ENCODE data around the gene RUNDC1. TPM values are rescaled to one million over a fixed set of nuclear protein-coding genes. Genes with fewer than 3 reads are reported as not detected.

Gene RUNDC1
- total and polyA plus RNA-seq, 2 of the 8 experiments (the other 6 are each of a cell fraction or from before 2014, with no cell fraction given), result 7.9 to 11.9 TPM

DNA sequence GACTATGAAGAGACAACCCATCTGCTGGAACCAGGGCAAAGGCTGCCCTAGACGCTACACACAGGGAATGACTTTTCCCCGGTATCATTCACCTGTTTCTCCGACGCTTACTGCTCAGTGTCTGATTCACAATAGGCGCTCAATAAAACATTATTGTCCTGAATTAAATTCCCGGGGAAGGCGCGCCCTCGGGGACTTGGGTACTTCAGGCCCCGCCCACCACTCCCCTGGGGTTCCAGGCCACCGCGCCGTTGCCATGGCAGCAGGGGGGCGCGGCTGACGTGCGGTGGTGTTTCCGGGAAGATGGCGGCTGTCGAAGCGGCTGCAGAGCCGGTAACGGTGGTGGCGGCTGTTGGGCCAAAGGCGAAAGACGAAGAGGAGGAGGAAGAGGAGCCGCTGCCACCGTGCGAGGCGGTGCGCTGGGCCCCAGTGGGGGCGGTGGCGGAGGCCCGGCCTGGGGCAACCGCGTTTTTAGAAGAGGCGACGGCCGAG lies at the start of gene RUNDC1 (continued):
- TF ChIP-seq GABPA (IDR thresholded peaks at IDR 0.05; ENCODE audit: borderline replicate concordance, insufficient read depth, low read length) (0 out of 2 replicates have a peak, but pooled peaks have one; percentile 22), BRCA1 (IDR thresholded peaks at IDR 0.05; ENCODE audit: low read depth, low read length) (no peak), RXRA (IDR thresholded peaks at IDR 0.05; ENCODE audit: insufficient read depth, low read depth, low read length) (no peak), HDAC6 (IDR thresholded peaks at IDR 0.05; ENCODE audit: low read depth, low read length) (no peak), TEAD4 (IDR thresholded peaks at IDR 0.05; ENCODE audit: low read depth, low read length) (no peak), SIRT6 (IDR thresholded peaks at IDR 0.05; ENCODE audit: low read length) (no peak), RFX5 (IDR thresholded peaks at IDR 0.05; ENCODE audit: borderline replicate concordance, low read depth, low read length) (no peak), HDAC2 (IDR thresholded peaks at IDR 0.05; ENCODE audit: borderline replicate concordance in 1 of 2, low read depth in 2 of 2, low read length in 2 of 2) (peak in 1 of 2 experiments; percentile 40; a peak in 1 of 4 replicates), SAP30 (IDR thresholded peaks at IDR 0.05; ENCODE audit: insufficient read depth, insufficient replicate concordance, low read length) (no peak), SIN3A (conservative IDR thresholded peaks at IDR 0.05 in 1 of 2, IDR thresholded peaks at IDR 0.05 in 1 of 2; ENCODE audit: low read depth in 1 of 2, low read length in 2 of 2) (peak; percentile 72 to 97; a peak in 3 of 4 replicates), CHD1 (IDR thresholded peaks at IDR 0.05; ENCODE audit: low read depth, low read length) (no peak), EZH2 (IDR thresholded peaks at IDR 0.05; ENCODE audit: low read depth, low read length, severe bottlenecking) (no peak), CBX8 (IDR thresholded peaks at IDR 0.05; ENCODE audit: borderline replicate concordance, low read depth, low read length) (no peak), NANOG (IDR thresholded peaks at IDR 0.05; ENCODE audit: insufficient read depth, low read depth, low read length, poor library complexity, severe bottlenecking) (no peak)
- TF ChIP-seq, protein P1, sequence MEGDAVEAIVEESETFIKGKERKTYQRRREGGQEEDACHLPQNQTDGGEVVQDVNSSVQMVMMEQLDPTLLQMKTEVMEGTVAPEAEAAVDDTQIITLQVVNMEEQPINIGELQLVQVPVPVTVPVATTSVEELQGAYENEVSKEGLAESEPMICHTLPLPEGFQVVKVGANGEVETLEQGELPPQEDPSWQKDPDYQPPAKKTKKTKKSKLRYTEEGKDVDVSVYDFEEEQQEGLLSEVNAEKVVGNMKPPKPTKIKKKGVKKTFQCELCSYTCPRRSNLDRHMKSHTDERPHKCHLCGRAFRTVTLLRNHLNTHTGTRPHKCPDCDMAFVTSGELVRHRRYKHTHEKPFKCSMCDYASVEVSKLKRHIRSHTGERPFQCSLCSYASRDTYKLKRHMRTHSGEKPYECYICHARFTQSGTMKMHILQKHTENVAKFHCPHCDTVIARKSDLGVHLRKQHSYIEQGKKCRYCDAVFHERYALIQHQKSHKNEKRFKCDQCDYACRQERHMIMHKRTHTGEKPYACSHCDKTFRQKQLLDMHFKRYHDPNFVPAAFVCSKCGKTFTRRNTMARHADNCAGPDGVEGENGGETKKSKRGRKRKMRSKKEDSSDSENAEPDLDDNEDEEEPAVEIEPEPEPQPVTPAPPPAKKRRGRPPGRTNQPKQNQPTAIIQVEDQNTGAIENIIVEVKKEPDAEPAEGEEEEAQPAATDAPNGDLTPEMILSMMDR (IDR thresholded peaks at IDR 0.05; ENCODE audit: control extremely low read depth in 1 of 3, insufficient read depth in 1 of 3, low read depth in 1 of 3, low read length in 3 of 3), result no peak
